ENCODE results near the gene AIMP1.

AIMP1 gene

DNA sequence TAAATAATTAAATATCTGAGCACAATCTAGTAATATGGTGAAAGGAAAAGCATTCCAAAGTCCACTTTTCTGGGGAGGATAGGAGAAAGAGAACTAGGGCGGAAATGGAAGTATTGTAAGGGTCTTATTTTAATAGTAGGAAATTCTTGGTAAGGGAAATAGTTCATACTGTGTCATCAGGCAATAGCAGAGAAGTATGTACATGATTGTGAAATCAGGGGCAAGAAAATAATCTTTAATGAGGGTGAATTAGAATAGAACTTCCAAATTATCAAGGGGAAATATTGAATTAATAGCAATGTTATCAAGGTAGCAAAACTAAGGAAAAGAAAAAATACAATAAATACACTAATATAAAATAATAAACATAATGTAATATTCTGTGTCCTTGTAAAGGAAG, 37.4 kb downstream of the AIMP1 start:
- POLR2A ChIA-PET = no interaction called here
- CTCF ChIA-PET = interaction anchor here (0.6 kb wide), 1 partner anchor 547 kb away, joined by 3 read pairs; no protein-coding TSS in a partner anchor

GRCh38 chr4:106355193-106355592, 38.8 kb downstream of the AIMP1 start:
- H3K9me3 ChIP-seq (ENCODE audit: control insufficient read depth, insufficient read depth, low read depth, low read length) = no peaks in the 10 kb centered on the region
- H3K36me3 ChIP-seq (ENCODE audit: control insufficient read depth in 2 of 2, insufficient read depth in 1 of 2, low read length in 2 of 2) = peaks cover 0 to 3% of the 10 kb centered on the region in 2 experiments; a peak in 1 of 3 replicates
- ChIA-PET POLR2A (no interaction called here), CTCF (no interaction called here)
- H3K4me1 ChIP-seq (ENCODE audit: control insufficient read depth, insufficient read depth, low read length) = no peaks in the 10 kb centered on the region
- no peak overlapping the region for H3K4me3 ChIP-seq (ENCODE audit: low read depth, low read length)
- H3K27ac ChIP-seq (ENCODE audit: extremely low read depth, low read depth, low read length) = no peak overlapping the region
- TF ChIP-seq ZNF292 (tag by site-specific recombination; IDR thresholded peaks at IDR 0.05; ENCODE audit: borderline replicate concordance, low read depth) (no peak), ZNF221 (tag by site-specific recombination; IDR thresholded peaks at IDR 0.05; ENCODE audit: borderline replicate concordance) (no peak), ZBTB48 (tag by site-specific recombination; IDR thresholded peaks at IDR 0.05) (no peak), ZNF48 (tag by site-specific recombination; IDR thresholded peaks at IDR 0.05) (no peak), SETDB1 (IDR thresholded peaks at IDR 0.05; ENCODE audit: insufficient read length, low read length) (no peak), ZNF548 (tag by site-specific recombination; IDR thresholded peaks at IDR 0.05) (no peak), KLF7 (tag by site-specific recombination; IDR thresholded peaks at IDR 0.05; ENCODE audit: borderline replicate concordance) (no peak)
- TF ChIP-seq, protein P1, sequence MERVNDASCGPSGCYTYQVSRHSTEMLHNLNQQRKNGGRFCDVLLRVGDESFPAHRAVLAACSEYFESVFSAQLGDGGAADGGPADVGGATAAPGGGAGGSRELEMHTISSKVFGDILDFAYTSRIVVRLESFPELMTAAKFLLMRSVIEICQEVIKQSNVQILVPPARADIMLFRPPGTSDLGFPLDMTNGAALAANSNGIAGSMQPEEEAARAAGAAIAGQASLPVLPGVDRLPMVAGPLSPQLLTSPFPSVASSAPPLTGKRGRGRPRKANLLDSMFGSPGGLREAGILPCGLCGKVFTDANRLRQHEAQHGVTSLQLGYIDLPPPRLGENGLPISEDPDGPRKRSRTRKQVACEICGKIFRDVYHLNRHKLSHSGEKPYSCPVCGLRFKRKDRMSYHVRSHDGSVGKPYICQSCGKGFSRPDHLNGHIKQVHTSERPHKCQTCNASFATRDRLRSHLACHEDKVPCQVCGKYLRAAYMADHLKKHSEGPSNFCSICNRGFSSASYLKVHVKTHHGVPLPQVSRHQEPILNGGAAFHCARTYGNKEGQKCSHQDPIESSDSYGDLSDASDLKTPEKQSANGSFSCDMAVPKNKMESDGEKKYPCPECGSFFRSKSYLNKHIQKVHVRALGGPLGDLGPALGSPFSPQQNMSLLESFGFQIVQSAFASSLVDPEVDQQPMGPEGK (tag by site-specific recombination; IDR thresholded peaks at IDR 0.05) = no peak
- TF ChIP-seq, protein P2, sequence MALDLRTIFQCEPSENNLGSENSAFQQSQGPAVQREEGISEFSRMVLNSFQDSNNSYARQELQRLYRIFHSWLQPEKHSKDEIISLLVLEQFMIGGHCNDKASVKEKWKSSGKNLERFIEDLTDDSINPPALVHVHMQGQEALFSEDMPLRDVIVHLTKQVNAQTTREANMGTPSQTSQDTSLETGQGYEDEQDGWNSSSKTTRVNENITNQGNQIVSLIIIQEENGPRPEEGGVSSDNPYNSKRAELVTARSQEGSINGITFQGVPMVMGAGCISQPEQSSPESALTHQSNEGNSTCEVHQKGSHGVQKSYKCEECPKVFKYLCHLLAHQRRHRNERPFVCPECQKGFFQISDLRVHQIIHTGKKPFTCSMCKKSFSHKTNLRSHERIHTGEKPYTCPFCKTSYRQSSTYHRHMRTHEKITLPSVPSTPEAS (tag by site-specific recombination; IDR thresholded peaks at IDR 0.05) = no peak
- TF ChIP-seq, protein P3, sequence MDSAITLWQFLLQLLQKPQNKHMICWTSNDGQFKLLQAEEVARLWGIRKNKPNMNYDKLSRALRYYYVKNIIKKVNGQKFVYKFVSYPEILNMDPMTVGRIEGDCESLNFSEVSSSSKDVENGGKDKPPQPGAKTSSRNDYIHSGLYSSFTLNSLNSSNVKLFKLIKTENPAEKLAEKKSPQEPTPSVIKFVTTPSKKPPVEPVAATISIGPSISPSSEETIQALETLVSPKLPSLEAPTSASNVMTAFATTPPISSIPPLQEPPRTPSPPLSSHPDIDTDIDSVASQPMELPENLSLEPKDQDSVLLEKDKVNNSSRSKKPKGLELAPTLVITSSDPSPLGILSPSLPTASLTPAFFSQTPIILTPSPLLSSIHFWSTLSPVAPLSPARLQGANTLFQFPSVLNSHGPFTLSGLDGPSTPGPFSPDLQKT (IDR thresholded peaks at IDR 0.05; ENCODE audit: borderline replicate concordance, low read depth, low read length) = no peak
- TF ChIP-seq, protein P4, sequence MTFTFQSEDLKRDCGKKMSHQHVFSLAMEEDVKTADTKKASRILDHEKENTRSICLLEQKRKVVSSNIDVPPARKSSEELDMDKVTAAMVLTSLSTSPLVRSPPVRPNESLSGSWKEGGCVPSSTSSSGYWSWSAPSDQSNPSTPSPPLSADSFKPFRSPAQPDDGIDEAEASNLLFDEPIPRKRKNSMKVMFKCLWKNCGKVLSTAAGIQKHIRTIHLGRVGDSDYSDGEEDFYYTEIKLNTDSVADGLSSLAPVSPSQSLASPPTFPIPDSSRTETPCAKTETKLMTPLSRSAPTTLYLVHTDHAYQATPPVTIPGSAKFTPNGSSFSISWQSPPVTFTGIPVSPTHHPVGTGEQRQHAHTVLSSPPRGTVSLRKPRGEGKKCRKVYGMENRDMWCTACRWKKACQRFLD (tag by site-specific recombination; IDR thresholded peaks at IDR 0.05) = no peak
- TF ChIP-seq, protein P5, sequence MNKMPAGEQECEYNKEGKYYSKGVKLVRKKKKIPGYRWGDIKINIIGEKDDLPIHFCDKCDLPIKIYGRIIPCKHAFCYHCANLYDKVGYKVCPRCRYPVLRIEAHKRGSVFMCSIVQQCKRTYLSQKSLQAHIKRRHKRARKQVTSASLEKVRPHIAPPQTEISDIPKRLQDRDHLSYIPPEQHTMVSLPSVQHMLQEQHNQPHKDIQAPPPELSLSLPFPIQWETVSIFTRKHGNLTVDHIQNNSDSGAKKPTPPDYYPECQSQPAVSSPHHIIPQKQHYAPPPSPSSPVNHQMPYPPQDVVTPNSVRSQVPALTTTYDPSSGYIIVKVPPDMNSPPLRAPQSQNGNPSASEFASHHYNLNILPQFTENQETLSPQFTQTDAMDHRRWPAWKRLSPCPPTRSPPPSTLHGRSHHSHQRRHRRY (tag by site-specific recombination; IDR thresholded peaks at IDR 0.05) = no peak

More for the DNA sequence above, 37.4 kb downstream of the AIMP1 start:
- no peaks in the 10 kb centered on the region for H3K4me1 ChIP-seq (ENCODE audit: control insufficient read depth, insufficient read depth, low read length)
- no peak overlapping the region for H3K27ac ChIP-seq (ENCODE audit: extremely low read depth, low read depth, low read length)
- peaks cover 0 to 9% of the 10 kb centered on the region in 2 experiments; a peak in 1 of 3 replicates for H3K36me3 ChIP-seq (ENCODE audit: control insufficient read depth in 2 of 2, insufficient read depth in 1 of 2, low read length in 2 of 2)
- no peak for TF ChIP-seq ZNF157 (tag by site-specific recombination; IDR thresholded peaks at IDR 0.05)
- TF ChIP-seq ZNF792 (tag by site-specific recombination; IDR thresholded peaks at IDR 0.05) = no peak
- TF ChIP-seq ZNF239 (tag by site-specific recombination; IDR thresholded peaks at IDR 0.05) = no peak
- no peak for TF ChIP-seq TCF7L2 (IDR thresholded peaks at IDR 0.05; ENCODE audit: borderline replicate concordance, low read depth, low read length)
- no peak for TF ChIP-seq BCL11A (tag by site-specific recombination; IDR thresholded peaks at IDR 0.05; ENCODE audit: low read depth)
- no peak for TF ChIP-seq ZBTB17 (tag by site-specific recombination; IDR thresholded peaks at IDR 0.05)
- TF ChIP-seq ZNF548 (tag by site-specific recombination; IDR thresholded peaks at IDR 0.05) = no peak
- TF ChIP-seq, protein P6, sequence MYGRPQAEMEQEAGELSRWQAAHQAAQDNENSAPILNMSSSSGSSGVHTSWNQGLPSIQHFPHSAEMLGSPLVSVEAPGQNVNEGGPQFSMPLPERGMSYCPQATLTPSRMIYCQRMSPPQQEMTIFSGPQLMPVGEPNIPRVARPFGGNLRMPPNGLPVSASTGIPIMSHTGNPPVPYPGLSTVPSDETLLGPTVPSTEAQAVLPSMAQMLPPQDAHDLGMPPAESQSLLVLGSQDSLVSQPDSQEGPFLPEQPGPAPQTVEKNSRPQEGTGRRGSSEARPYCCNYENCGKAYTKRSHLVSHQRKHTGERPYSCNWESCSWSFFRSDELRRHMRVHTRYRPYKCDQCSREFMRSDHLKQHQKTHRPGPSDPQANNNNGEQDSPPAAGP (tag by site-specific recombination; IDR thresholded peaks at IDR 0.05) = no peak
- TF ChIP-seq ZNF391 (tag by site-specific recombination; IDR thresholded peaks at IDR 0.05; ENCODE audit: borderline replicate concordance, low read depth) = no peak
- TF ChIP-seq ZNF350 (tag by site-specific recombination; IDR thresholded peaks at IDR 0.05) = no peak
- TF ChIP-seq ZNF658 (tag by site-specific recombination; IDR thresholded peaks at IDR 0.05) = no peak
- TF ChIP-seq, protein P7, sequence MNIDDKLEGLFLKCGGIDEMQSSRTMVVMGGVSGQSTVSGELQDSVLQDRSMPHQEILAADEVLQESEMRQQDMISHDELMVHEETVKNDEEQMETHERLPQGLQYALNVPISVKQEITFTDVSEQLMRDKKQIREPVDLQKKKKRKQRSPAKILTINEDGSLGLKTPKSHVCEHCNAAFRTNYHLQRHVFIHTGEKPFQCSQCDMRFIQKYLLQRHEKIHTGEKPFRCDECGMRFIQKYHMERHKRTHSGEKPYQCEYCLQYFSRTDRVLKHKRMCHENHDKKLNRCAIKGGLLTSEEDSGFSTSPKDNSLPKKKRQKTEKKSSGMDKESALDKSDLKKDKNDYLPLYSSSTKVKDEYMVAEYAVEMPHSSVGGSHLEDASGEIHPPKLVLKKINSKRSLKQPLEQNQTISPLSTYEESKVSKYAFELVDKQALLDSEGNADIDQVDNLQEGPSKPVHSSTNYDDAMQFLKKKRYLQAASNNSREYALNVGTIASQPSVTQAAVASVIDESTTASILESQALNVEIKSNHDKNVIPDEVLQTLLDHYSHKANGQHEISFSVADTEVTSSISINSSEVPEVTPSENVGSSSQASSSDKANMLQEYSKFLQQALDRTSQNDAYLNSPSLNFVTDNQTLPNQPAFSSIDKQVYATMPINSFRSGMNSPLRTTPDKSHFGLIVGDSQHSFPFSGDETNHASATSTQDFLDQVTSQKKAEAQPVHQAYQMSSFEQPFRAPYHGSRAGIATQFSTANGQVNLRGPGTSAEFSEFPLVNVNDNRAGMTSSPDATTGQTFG (tag by site-specific recombination; IDR thresholded peaks at IDR 0.05; ENCODE audit: borderline replicate concordance) = no peak
- TF ChIP-seq ZNF521 (tag by site-specific recombination; IDR thresholded peaks at IDR 0.05) = no peak
- no peak for TF ChIP-seq ZNF777 (tag by site-specific recombination; IDR thresholded peaks at IDR 0.05; ENCODE audit: borderline replicate concordance)
- no peak for TF ChIP-seq ZNF114 (tag by site-specific recombination; IDR thresholded peaks at IDR 0.05)
- no peak for TF ChIP-seq SP2 (tag by site-specific recombination; IDR thresholded peaks at IDR 0.05)
- TF ChIP-seq ZNF324 (tag by site-specific recombination; IDR thresholded peaks at IDR 0.05) = no peak
- TF ChIP-seq ZNF48 (tag by site-specific recombination; IDR thresholded peaks at IDR 0.05) = no peak
- no peak for TF ChIP-seq GLIS2 (tag by site-specific recombination; IDR thresholded peaks at IDR 0.05)
- no peak for TF ChIP-seq ZBTB6 (tag by site-specific recombination; IDR thresholded peaks at IDR 0.05)
- H3K4me3 ChIP-seq (ENCODE audit: low read depth, low read length) = no peak overlapping the region
- H3K9me3 ChIP-seq (ENCODE audit: control insufficient read depth, insufficient read depth, low read depth, low read length) = no peaks in the 10 kb centered on the region
